BLaER1 treated with 17β-estradiol and CSF1 and Interleukin-3, amounts not matched to agents 10 nM and 100 nM (cell line): ENCODE results near the gene DOCK9.

Source experiments
- H3K27ac ChIP-seq, 11 experiments: shearing (Covaris generic); formaldehyde crosslinking; 2 replicates each; pipeline ENCODE4 v1.8.1; 2022
- H3K27me3 ChIP-seq, 11 experiments: shearing (Covaris generic); formaldehyde crosslinking; 2 replicates each; pipeline ENCODE4 v1.8.1; 2022
- H3K36me3 ChIP-seq, 11 experiments: shearing (Covaris generic); formaldehyde crosslinking; 2 replicates each; pipeline ENCODE4 v1.8.1; 2022
- H3K4me1 ChIP-seq, 10 experiments: shearing (Covaris generic); formaldehyde crosslinking; 2 replicates each; pipeline ENCODE4 v1.8.1; 2022
- H3K4me2 ChIP-seq, 11 experiments: shearing (Covaris generic); formaldehyde crosslinking; 2 replicates each; pipeline ENCODE4 v1.8.1; 2022
- H3K4me3 ChIP-seq, 10 experiments: shearing (Covaris generic); formaldehyde crosslinking; 2 replicates each; pipeline ENCODE4 v1.8.1; 2022
- H3K9ac ChIP-seq, 11 experiments: shearing (Covaris generic); formaldehyde crosslinking; 2 replicates each; pipeline ENCODE4 v1.8.1; 2022
- H3K9me3 ChIP-seq, 11 experiments: shearing (Covaris generic); formaldehyde crosslinking; replicated peaks in 1 of 11; 2 replicates each; pipeline ENCODE4 v1.8.1; 2022
- H4K20me1 ChIP-seq, 11 experiments: shearing (Covaris generic); formaldehyde crosslinking; 2 replicates each; pipeline ENCODE4 v1.8.1; 2022
- Cebpa-rat ChIP-seq, 11 experiments: shearing (Covaris generic); IDR thresholded peaks; 2 replicates each; pipeline ENCODE4 v1.8.1; 2022

DOCK9 gene

GRCh38 chr13:98839856-98840769 is 137.8 kb downstream of the DOCK9 start:
- Histone ChIP-seq H3K27ac (no peak overlapping the region), H3K4me2 (no peak overlapping the region), H3K9me3 (no peaks in the 10 kb centered on the region), H4K20me1 (no peaks in the 10 kb centered on the region), H3K36me3 (no peaks in the 10 kb centered on the region), H3K9ac (no peak overlapping the region), H3K27me3 (no peaks in the 10 kb centered on the region), H3K4me3 (no peak overlapping the region), H3K4me1 (peaks cover 0 to 5% (median 1%) of the 10 kb centered on the region in 10 experiments; a peak in 4 of 20 replicates)
- no peak for TF ChIP-seq Cebpa-rat (IDR thresholded peaks at IDR 0.05)

GRCh38 chr13:98838776-98839175 is 139.1 kb downstream of the DOCK9 start:
- Histone ChIP-seq H3K36me3 (no peaks in the 10 kb centered on the region), H3K4me1 (peaks cover 0 to 5% (median 0%) of the 10 kb centered on the region in 10 experiments; a peak in 3 of 20 replicates), H3K27me3 (no peaks in the 10 kb centered on the region), H3K27ac (no peak overlapping the region), H3K4me3 (no peak overlapping the region), H3K4me2 (no peak overlapping the region), H3K9ac (no peak overlapping the region), H3K9me3 (no peaks in the 10 kb centered on the region), H4K20me1 (no peaks in the 10 kb centered on the region)
- TF ChIP-seq Cebpa-rat (IDR thresholded peaks at IDR 0.05) = no peak

- Histone ChIP-seq H3K9ac (no peak overlapping the region), H3K4me3 (no peak overlapping the region), H3K27me3 (no peaks in the 10 kb centered on the region), H3K4me1 (peaks cover 0 to 4% (median 0%) of the 10 kb centered on the region in 10 experiments; a peak in 3 of 20 replicates), H3K36me3 (no peaks in the 10 kb centered on the region), H3K9me3 (no peaks in the 10 kb centered on the region), H3K27ac (no peak overlapping the region), H3K4me2 (no peak overlapping the region), H4K20me1 (no peaks in the 10 kb centered on the region)
- no peak for TF ChIP-seq Cebpa-rat (IDR thresholded peaks at IDR 0.05)
These were observed 140.0 kb downstream of the DOCK9 start for GRCh38 chr13:98837896-98838295.

- no peak overlapping the region for H3K4me2 ChIP-seq
- no peaks in the 10 kb centered on the region for H3K9me3 ChIP-seq
- H3K36me3 ChIP-seq = no peaks in the 10 kb centered on the region
- no peaks in the 10 kb centered on the region for H4K20me1 ChIP-seq
- H3K4me3 ChIP-seq = no peak overlapping the region
- no peak overlapping the region for H3K27ac ChIP-seq
- no peaks in the 10 kb centered on the region for H3K4me1 ChIP-seq
- no peaks in the 10 kb centered on the region for H3K27me3 ChIP-seq
- H3K9ac ChIP-seq = no peak overlapping the region
- TF ChIP-seq Cebpa-rat (IDR thresholded peaks at IDR 0.05) = no peak
These were observed 142.7 kb downstream of the DOCK9 start for GRCh38 chr13:98835156-98835555.

GRCh38 chr13:98834254-98834960 is 143.5 kb downstream of the DOCK9 start:
- TF ChIP-seq Cebpa-rat (IDR thresholded peaks at IDR 0.05) = no peak

GRCh38 chr13:98831236-98831635 is 146.6 kb downstream of the DOCK9 start:
- peaks cover 0 to 15% (median 5%) of the 10 kb centered on the region in 11 experiments; a peak in 4 of 22 replicates for H3K36me3 ChIP-seq

More at GRCh38 chr13:98834254-98834960, 143.5 kb downstream of the DOCK9 start:
- H4K20me1 ChIP-seq = no peaks in the 10 kb centered on the region
- no peaks in the 10 kb centered on the region for H3K4me1 ChIP-seq
- no peak overlapping the region for H3K4me2 ChIP-seq
- no peaks in the 10 kb centered on the region for H3K9me3 ChIP-seq
- peaks cover 0 to 5% (median under 1%) of the 10 kb centered on the region in 11 experiments; a peak in 2 of 22 replicates for H3K36me3 ChIP-seq
- no peak overlapping the region for H3K27ac ChIP-seq
- no peaks in the 10 kb centered on the region for H3K27me3 ChIP-seq
- H3K9ac ChIP-seq = no peak overlapping the region
- no peak overlapping the region for H3K4me3 ChIP-seq

GRCh38 chr13:98829541-98829940 is 148.3 kb downstream of the DOCK9 start:
- H3K4me3 ChIP-seq = no peak overlapping the region
- H3K9me3 ChIP-seq = peaks cover 0 to 6% (median 0%) of the 10 kb centered on the region in 11 experiments; a peak in 5 of 22 replicates
- H3K27ac ChIP-seq = no peak overlapping the region
- no peak overlapping the region for H3K9ac ChIP-seq
- H3K4me2 ChIP-seq = no peak overlapping the region
- no peaks in the 10 kb centered on the region; a peak in 1 of 22 replicates for H4K20me1 ChIP-seq
- peaks cover 19 to 33% (median 26%) of the 10 kb centered on the region in 10 experiments for H3K4me1 ChIP-seq
- peaks cover 0 to 15% (median 5%) of the 10 kb centered on the region in 11 experiments; a peak in 4 of 22 replicates for H3K36me3 ChIP-seq
- no peak for TF ChIP-seq Cebpa-rat (IDR thresholded peaks at IDR 0.05)
- peaks cover 0 to 7% (median 0%) of the 10 kb centered on the region in 11 experiments; a peak in 1 of 22 replicates for H3K27me3 ChIP-seq

More at GRCh38 chr13:98831236-98831635, 146.6 kb downstream of the DOCK9 start:
- no peak overlapping the region for H3K4me3 ChIP-seq
- no peak overlapping the region for H3K27ac ChIP-seq
- H3K4me1 ChIP-seq = peaks cover 4 to 16% (median 10%) of the 10 kb centered on the region in 10 experiments
- H3K9ac ChIP-seq = no peak overlapping the region
- H3K27me3 ChIP-seq = peaks cover 0 to 3% (median 0%) of the 10 kb centered on the region in 11 experiments; a peak in 1 of 22 replicates
- no peak for TF ChIP-seq Cebpa-rat (IDR thresholded peaks at IDR 0.05)
- H4K20me1 ChIP-seq = no peaks in the 10 kb centered on the region; a peak in 1 of 22 replicates
- H3K4me2 ChIP-seq = no peak overlapping the region
- peaks cover 0 to 6% (median 0%) of the 10 kb centered on the region in 11 experiments; a peak in 5 of 22 replicates for H3K9me3 ChIP-seq

- TF ChIP-seq Cebpa-rat (IDR thresholded peaks at IDR 0.05) = no peak
- H3K27ac ChIP-seq = no peak overlapping the region
- peaks cover 0 to 7% (median 0%) of the 10 kb centered on the region in 11 experiments; a peak in 1 of 22 replicates for H3K27me3 ChIP-seq
- peaks cover 0 to 6% (median 0%) of the 10 kb centered on the region in 11 experiments; a peak in 5 of 22 replicates for H3K9me3 ChIP-seq
- no peak overlapping the region for H3K4me2 ChIP-seq
- no peaks in the 10 kb centered on the region; a peak in 1 of 22 replicates for H4K20me1 ChIP-seq
- H3K36me3 ChIP-seq = peaks cover 0 to 22% (median 6%) of the 10 kb centered on the region in 11 experiments; a peak in 7 of 22 replicates
- H3K4me3 ChIP-seq = no peak overlapping the region
- H3K9ac ChIP-seq = no peak overlapping the region
- H3K4me1 ChIP-seq = peaks cover 19 to 33% (median 26%) of the 10 kb centered on the region in 10 experiments
These were observed 149.2 kb downstream of the DOCK9 start for GRCh38 chr13:98828614-98829013.
